Measurements from ENCODE around the gene GRHL1. TPM values are rescaled to one million over a fixed set of nuclear protein-coding genes. Genes with fewer than 3 reads are reported as not detected.

The GRHL1 gene
- total and polyA plus RNA-seq, 2 of the 4 experiments (the other 2 are of a cell fraction) = 0.18 to 0.21 TPM

DNA sequence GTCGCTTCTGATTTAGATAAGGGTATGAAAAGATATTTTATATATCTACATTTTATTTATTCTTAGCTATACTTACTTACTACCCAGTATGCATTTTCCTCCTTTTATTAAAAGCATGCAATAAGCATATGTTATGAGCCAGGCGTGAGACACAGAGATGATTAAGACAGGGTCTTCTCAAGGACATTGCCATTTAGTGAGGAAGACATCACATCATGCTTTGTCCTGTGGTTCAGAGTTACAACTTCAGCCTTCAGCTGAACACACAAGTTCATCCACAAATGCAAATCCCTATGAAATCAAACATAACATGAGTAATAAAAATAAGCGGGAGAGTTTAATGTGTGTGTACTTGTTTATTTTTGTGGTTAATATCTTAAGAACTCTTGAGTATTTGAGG lies 30.2 kb downstream of the GRHL1 start:
- H3K14ac ChIP-seq (replicated peaks; ENCODE audit: low read depth, low read length) = peak overlapping the region; percentile 55; the same call in 1 of the 2 replicates
- peak overlapping the region; percentile 47; the same call in 1 of the 2 replicates for H2AK5ac ChIP-seq (ENCODE audit: low read depth, low read length)
- no peak overlapping the region for H4K91ac ChIP-seq (ENCODE audit: insufficient read depth, low read depth, low read length)
- H3K9me3 ChIP-seq (ENCODE audit: control insufficient read depth, insufficient read depth, low read length) = no peaks in the 10 kb centered on the region
- no peak overlapping the region for H4K8ac ChIP-seq (ENCODE audit: low read depth in 2 of 2, low read length in 2 of 2)
- TF ChIP-seq SMC3 (IDR thresholded peaks at IDR 0.05; ENCODE audit: low read depth, low read length) (no peak), CHD1 (IDR thresholded peaks at IDR 0.05; ENCODE audit: low read depth, low read length) (no peak), RFX5 (IDR thresholded peaks at IDR 0.05; ENCODE audit: low read depth, low read length) (no peak), MAFK (IDR thresholded peaks at IDR 0.05; ENCODE audit: low read depth, low read length) (no peak), RAD21 (IDR thresholded peaks at IDR 0.05; ENCODE audit: low read length) (no peak), MXI1 (IDR thresholded peaks at IDR 0.05; ENCODE audit: borderline replicate concordance, low read depth, low read length) (no peak), BHLHE40 (IDR thresholded peaks at IDR 0.05; ENCODE audit: low read depth, low read length) (no peak), MAZ (IDR thresholded peaks at IDR 0.05; ENCODE audit: borderline replicate concordance, low read depth, low read length) (no peak), NFE2L2 (IDR thresholded peaks at IDR 0.05; ENCODE audit: low read depth, low read length) (no peak), CEBPB (IDR thresholded peaks at IDR 0.05; ENCODE audit: low read depth, low read length) (no peak), POLR2A (IDR thresholded peaks at IDR 0.05; ENCODE audit: low read depth, low read length) (no peak), RCOR1 (IDR thresholded peaks at IDR 0.05; ENCODE audit: insufficient replicate concordance, low read length) (no peak), FOS (IDR thresholded peaks at IDR 0.05; ENCODE audit: low read depth, low read length) (no peak)
- TF ChIP-seq, protein P1, sequence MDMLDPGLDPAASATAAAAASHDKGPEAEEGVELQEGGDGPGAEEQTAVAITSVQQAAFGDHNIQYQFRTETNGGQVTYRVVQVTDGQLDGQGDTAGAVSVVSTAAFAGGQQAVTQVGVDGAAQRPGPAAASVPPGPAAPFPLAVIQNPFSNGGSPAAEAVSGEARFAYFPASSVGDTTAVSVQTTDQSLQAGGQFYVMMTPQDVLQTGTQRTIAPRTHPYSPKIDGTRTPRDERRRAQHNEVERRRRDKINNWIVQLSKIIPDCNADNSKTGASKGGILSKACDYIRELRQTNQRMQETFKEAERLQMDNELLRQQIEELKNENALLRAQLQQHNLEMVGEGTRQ (IDR thresholded peaks at IDR 0.05; ENCODE audit: low read depth, low read length) = no peak
- TF ChIP-seq, protein P2, sequence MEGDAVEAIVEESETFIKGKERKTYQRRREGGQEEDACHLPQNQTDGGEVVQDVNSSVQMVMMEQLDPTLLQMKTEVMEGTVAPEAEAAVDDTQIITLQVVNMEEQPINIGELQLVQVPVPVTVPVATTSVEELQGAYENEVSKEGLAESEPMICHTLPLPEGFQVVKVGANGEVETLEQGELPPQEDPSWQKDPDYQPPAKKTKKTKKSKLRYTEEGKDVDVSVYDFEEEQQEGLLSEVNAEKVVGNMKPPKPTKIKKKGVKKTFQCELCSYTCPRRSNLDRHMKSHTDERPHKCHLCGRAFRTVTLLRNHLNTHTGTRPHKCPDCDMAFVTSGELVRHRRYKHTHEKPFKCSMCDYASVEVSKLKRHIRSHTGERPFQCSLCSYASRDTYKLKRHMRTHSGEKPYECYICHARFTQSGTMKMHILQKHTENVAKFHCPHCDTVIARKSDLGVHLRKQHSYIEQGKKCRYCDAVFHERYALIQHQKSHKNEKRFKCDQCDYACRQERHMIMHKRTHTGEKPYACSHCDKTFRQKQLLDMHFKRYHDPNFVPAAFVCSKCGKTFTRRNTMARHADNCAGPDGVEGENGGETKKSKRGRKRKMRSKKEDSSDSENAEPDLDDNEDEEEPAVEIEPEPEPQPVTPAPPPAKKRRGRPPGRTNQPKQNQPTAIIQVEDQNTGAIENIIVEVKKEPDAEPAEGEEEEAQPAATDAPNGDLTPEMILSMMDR (conservative IDR thresholded peaks at IDR 0.05; ENCODE audit: low read depth, low read length) = no peak
- TF ChIP-seq, protein P3, sequence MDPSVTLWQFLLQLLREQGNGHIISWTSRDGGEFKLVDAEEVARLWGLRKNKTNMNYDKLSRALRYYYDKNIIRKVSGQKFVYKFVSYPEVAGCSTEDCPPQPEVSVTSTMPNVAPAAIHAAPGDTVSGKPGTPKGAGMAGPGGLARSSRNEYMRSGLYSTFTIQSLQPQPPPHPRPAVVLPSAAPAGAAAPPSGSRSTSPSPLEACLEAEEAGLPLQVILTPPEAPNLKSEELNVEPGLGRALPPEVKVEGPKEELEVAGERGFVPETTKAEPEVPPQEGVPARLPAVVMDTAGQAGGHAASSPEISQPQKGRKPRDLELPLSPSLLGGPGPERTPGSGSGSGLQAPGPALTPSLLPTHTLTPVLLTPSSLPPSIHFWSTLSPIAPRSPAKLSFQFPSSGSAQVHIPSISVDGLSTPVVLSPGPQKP (IDR thresholded peaks at IDR 0.05; ENCODE audit: borderline replicate concordance, low read depth, low read length) = no peak
- H2BK15ac ChIP-seq (ENCODE audit: low read depth, low read length) = no peak overlapping the region; the same call in 2 of the 3 replicates
- peak overlapping the region; percentile 29; the same call in 1 of the 2 replicates for H3K4ac ChIP-seq (ENCODE audit: low read depth, low read length)
- DNase-seq (peak; percentile 21), ATAC-seq (ENCODE audit: low read depth) (no peak)
- peaks cover 7% of the 10 kb centered on the region for H3K9me1 ChIP-seq (ENCODE audit: insufficient read depth, low read length)
- intact Hi-C loops (cut with micrococcal nuclease) (no loop called here), dilution Hi-C loops (cut with HindIII; ENCODE audit: low sequenced_read_pairs, unreplicated experiment) (no loop called here), in situ Hi-C loops (cut with MboI; ENCODE audit: low sequenced_read_pairs) (no loop called here)
- no CpG with 5 or more reads among the region's 3 CpGs for WGBS, 2 experiments (ENCODE audit: extremely low coverage in 2 of 2, insufficient read length in 1 of 2)
- no peak overlapping the region for H3K4me3 ChIP-seq (ENCODE audit: insufficient read depth, low read depth, low read length)
- no peaks in the 10 kb centered on the region for H4K20me1 ChIP-seq (ENCODE audit: insufficient read depth, low read length)
- no peak overlapping the region for H3K9ac ChIP-seq (ENCODE audit: low read depth, low read length)
- no peaks in the 10 kb centered on the region for H3K27me3 ChIP-seq (ENCODE audit: control insufficient read depth, insufficient read depth, low read length)
- H3K27ac ChIP-seq (ENCODE audit: insufficient read depth, low read length) = no peak overlapping the region
- no peak overlapping the region for H2AFZ ChIP-seq (replicated peaks; ENCODE audit: low read length, poor library complexity)
- ChIA-PET CTCF (no interaction called here), POLR2A (ENCODE audit: unreplicated experiment) (no interaction called here)
- no peaks in the 10 kb centered on the region for H3K79me1 ChIP-seq (ENCODE audit: low read depth in 1 of 2, low read length in 2 of 2)
- H2BK120ac ChIP-seq (ENCODE audit: low read depth, low read length) = no peak overlapping the region
- H4K5ac ChIP-seq (ENCODE audit: low read depth, low read length) = no peak overlapping the region
- H2AK9ac ChIP-seq (replicated peaks; ENCODE audit: low read depth, low read length, poor library complexity) = no peak overlapping the region
- H3K36me3 ChIP-seq (ENCODE audit: control insufficient read depth, insufficient read depth, low read length) = no peaks in the 10 kb centered on the region
- no peak overlapping the region for H2BK5ac ChIP-seq (ENCODE audit: low read depth, low read length, poor library complexity, severe bottlenecking)
- H3K4me2 ChIP-seq (ENCODE audit: low read depth, low read length) = no peak overlapping the region
- peaks cover 12% of the 10 kb centered on the region for H3K4me1 ChIP-seq (ENCODE audit: control insufficient read depth, insufficient read depth, low read length)
- H2BK20ac ChIP-seq (ENCODE audit: low read depth, low read length) = no peak overlapping the region
- no TSS peak for BruUV-seq (replicated peaks)
- no peak overlapping the region for H3K23ac ChIP-seq (ENCODE audit: low read depth, low read length)
- no peak overlapping the region for H3K56ac ChIP-seq (ENCODE audit: extremely low read depth, insufficient read depth, low read length)
- H3K18ac ChIP-seq (ENCODE audit: low read depth, low read length) = no peak overlapping the region

Measured in IMR-90 (cell line).